HEK293 (cell line): ENCODE measurements around the gene ZER1.

ENCODE experiments used
- IKZF3 ChIP-seq: fragments of 450-650 bp; IDR thresholded peaks from 2 replicates; pipeline ENCODE4 v1.5.0; 2018; ENCODE audit warnings: missing biosample characterization, mild to moderate bottlenecking, missing genetic modification characterization, moderate library complexity
- KLF1 ChIP-seq: fragments of 450-650 bp; formaldehyde crosslinking; IDR thresholded peaks from 2 replicates; pipeline ENCODE4 v1.5.1; 2016; ENCODE audit warnings: missing biosample characterization, missing genetic modification characterization
- KLF16 ChIP-seq: fragments of 450-650 bp; formaldehyde crosslinking; IDR thresholded peaks from 2 replicates; pipeline ENCODE4 v1.5.1; 2017; ENCODE audit warnings: missing biosample characterization, missing genetic modification characterization
- KLF8 ChIP-seq: fragments of 450-650 bp; formaldehyde crosslinking; IDR thresholded peaks from 2 replicates; pipeline ENCODE4 v1.5.1; 2016; ENCODE audit warnings: missing biosample characterization, missing genetic modification characterization
- MEIS1 ChIP-seq: sonication (generic); formaldehyde crosslinking; IDR thresholded peaks from 2 replicates; pipeline ENCODE4 v1.8.1; 2022; ENCODE audit warnings: missing genetic modification reagents, mild to moderate bottlenecking, borderline replicate concordance
- SP7 ChIP-seq: fragments of 450-650 bp; formaldehyde crosslinking; IDR thresholded peaks from 2 replicates; pipeline ENCODE4 v1.5.1; 2016; ENCODE audit warnings: missing biosample characterization, missing genetic modification characterization
- ZBTB17 ChIP-seq: fragments of 450-650 bp; formaldehyde crosslinking; IDR thresholded peaks from 2 replicates; pipeline ENCODE4 v1.5.1; 2016; ENCODE audit warnings: missing biosample characterization, missing genetic modification characterization
- ZNF133 ChIP-seq: fragments of 450-650 bp; formaldehyde crosslinking; IDR thresholded peaks from 2 replicates; pipeline ENCODE4 v1.5.1; 2016; ENCODE audit warnings: missing biosample characterization, missing genetic modification characterization
- ZNF146 ChIP-seq: fragments of 450-650 bp; formaldehyde crosslinking; IDR thresholded peaks from 2 replicates; pipeline ENCODE4 v1.5.1; 2016; ENCODE audit warnings: missing biosample characterization, missing genetic modification characterization
- ZNF155 ChIP-seq: fragments of 450-650 bp; formaldehyde crosslinking; IDR thresholded peaks from 2 replicates; pipeline ENCODE4 v1.5.1; 2016; ENCODE audit warnings: missing biosample characterization, missing genetic modification characterization
- ZNF335 ChIP-seq: fragments of 450-650 bp; formaldehyde crosslinking; conservative IDR thresholded peaks from 2 replicates; pipeline ENCODE4 v1.5.1; 2016; ENCODE audit warnings: missing biosample characterization, missing genetic modification characterization
- ZNF585B ChIP-seq: fragments of 450-650 bp; formaldehyde crosslinking; IDR thresholded peaks from 2 replicates; pipeline ENCODE4 v1.5.1; 2016; ENCODE audit warnings: missing biosample characterization, missing genetic modification characterization
- ZNF623 ChIP-seq: fragments of 450-650 bp; formaldehyde crosslinking; IDR thresholded peaks from 2 replicates; pipeline ENCODE4 v1.5.1; 2016; ENCODE audit warnings: missing biosample characterization, missing genetic modification characterization
- ZNF677 ChIP-seq: fragments of 450-650 bp; IDR thresholded peaks from 2 replicates; pipeline ENCODE4 v1.5.0; 2018; ENCODE audit warnings: missing biosample characterization, mild to moderate bottlenecking, missing genetic modification characterization, moderate library complexity
- ZNF785 ChIP-seq: fragments of 450-650 bp; formaldehyde crosslinking; IDR thresholded peaks from 2 replicates; pipeline ENCODE4 v1.5.1; 2016; ENCODE audit warnings: missing biosample characterization, missing genetic modification characterization
- ZNF843 ChIP-seq: fragments of 450-650 bp; formaldehyde crosslinking; IDR thresholded peaks from 2 replicates; pipeline ENCODE4 v1.5.1; 2016; ENCODE audit warnings: missing biosample characterization, missing genetic modification characterization
- ZSCAN30 ChIP-seq: fragments of 450-650 bp; IDR thresholded peaks from 2 replicates; pipeline ENCODE4 v1.5.1; 2018; ENCODE audit warnings: missing biosample characterization, mild to moderate bottlenecking, missing genetic modification characterization, moderate library complexity
- TF ChIP-seq, protein P1 (sequence below): fragments of 450-650 bp; formaldehyde crosslinking; IDR thresholded peaks from 2 replicates; pipeline ENCODE4 v1.5.1; 2016; ENCODE audit warnings: missing biosample characterization, missing genetic modification characterization
- TF ChIP-seq, protein P2 (sequence below): fragments of 450-650 bp; formaldehyde crosslinking; IDR thresholded peaks from 2 replicates; pipeline ENCODE4 v1.5.0; 2017; ENCODE audit warnings: missing biosample characterization, missing genetic modification characterization, borderline replicate concordance
- TF ChIP-seq, protein P3 (sequence below): fragments of 450-650 bp; formaldehyde crosslinking; IDR thresholded peaks from 2 replicates; pipeline ENCODE4 v1.5.1; 2016; ENCODE audit warnings: missing biosample characterization, missing genetic modification characterization
- TF ChIP-seq, protein P4 (sequence below): fragments of 450-650 bp; formaldehyde crosslinking; IDR thresholded peaks from 2 replicates; pipeline ENCODE4 v1.5.1; 2016; ENCODE audit warnings: missing biosample characterization, missing genetic modification characterization
- TF ChIP-seq, protein P5 (sequence below): fragments of 450-650 bp; formaldehyde crosslinking; IDR thresholded peaks from 2 replicates; pipeline ENCODE4 v1.5.1; 2017; ENCODE audit warnings: missing biosample characterization, missing genetic modification characterization
- TF ChIP-seq, protein P6 (sequence below): fragments of 450-650 bp; formaldehyde crosslinking; IDR thresholded peaks from 2 replicates; pipeline ENCODE4 v1.5.1; 2016; ENCODE audit warnings: missing biosample characterization, missing genetic modification characterization
- TF ChIP-seq, protein P7 (sequence below): fragments of 450-650 bp; formaldehyde crosslinking; IDR thresholded peaks from 2 replicates; pipeline ENCODE4 v1.5.1; 2016; ENCODE audit warnings: missing biosample characterization, missing genetic modification characterization
- TF ChIP-seq, protein P8 (sequence below): fragments of 450-650 bp; formaldehyde crosslinking; IDR thresholded peaks from 2 replicates; pipeline ENCODE4 v1.5.1; 2016; ENCODE audit warnings: missing biosample characterization, missing genetic modification characterization

The ZER1 gene

DNA sequence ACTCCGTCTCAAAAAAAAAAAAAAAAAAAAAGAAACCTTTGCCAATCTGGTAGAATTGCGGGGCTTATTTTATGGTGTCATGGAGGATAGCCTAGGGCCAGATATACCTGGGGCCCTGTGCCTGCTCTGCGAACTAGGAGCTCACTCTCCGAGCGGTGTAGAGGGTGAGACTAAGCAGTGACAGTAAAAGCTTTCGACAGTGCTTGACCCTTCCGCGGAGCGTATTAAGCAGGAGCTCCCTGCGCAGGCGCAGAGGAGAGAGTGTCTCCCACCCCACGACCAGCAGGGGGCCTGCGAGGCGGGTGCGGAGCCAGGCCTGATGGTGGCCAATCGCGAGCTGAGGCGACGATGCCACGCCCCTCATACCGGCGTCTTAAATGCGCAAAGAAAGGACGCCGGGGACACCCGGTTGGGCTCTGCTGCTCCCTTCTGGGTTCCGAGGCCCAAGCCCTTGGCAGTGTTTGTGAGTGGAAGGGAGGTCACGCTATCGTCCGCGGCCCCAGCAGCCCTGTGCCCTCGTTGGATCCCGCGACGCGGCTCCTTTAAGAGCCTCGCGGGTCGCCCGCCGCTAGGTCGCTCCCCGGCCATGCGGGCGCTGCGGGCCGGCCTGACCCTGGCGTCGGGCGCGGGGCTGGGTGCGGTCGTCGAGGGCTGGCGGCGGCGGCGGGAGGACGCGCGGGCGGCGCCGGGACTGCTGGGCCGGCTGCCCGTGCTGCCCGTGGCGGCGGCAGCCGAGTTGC lies 46.5 kb upstream of the ZER1 start, which contains the start of gene ENDOG (continued):
- TF ChIP-seq, protein P1, sequence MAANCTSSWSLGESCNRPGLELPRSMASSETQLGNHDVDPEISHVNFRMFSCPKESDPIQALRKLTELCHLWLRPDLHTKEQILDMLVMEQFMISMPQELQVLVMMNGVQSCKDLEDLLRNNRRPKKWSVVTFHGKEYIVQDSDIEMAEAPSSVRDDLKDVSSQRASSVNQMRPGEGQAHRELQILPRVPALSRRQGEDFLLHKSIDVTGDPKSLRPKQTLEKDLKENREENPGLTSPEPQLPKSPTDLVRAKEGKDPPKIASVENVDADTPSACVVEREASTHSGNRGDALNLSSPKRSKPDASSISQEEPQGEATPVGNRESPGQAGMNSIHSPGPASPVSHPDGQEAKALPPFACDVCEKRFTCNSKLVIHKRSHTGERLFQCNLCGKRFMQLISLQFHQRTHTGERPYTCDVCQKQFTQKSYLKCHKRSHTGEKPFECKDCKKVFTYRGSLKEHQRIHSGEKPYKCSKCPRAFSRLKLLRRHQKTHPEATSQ (tag by site-specific recombination), result no peak
- TF ChIP-seq ZNF155 (tag by site-specific recombination) (no peak), ZNF677 (0 out of 2 replicates have a peak, but pooled peaks have one; percentile 25), ZNF785 (no peak), ZNF585B (tag by site-specific recombination) (no peak), KLF8 (peak; percentile 88), KLF16 (tag by site-specific recombination) (peak; percentile 66), SP7 (peak; percentile 46), ZNF335 (tag by site-specific recombination) (peak; percentile 52), MEIS1 (CRISPR knock-in tag) (no peak), ZBTB17 (peak; percentile 97), ZNF843 (tag by site-specific recombination) (0 out of 2 replicates have a peak, but pooled peaks have one; percentile 20), ZNF146 (tag by site-specific recombination) (no peak), ZNF623 (tag by site-specific recombination) (no peak), ZSCAN30 (tag by site-specific recombination) (no peak), ZNF133 (tag by site-specific recombination) (no peak), KLF1 (peak; percentile 56; the same call in 1 of the 2 replicates), IKZF3 (no peak)
- TF ChIP-seq, protein P2, sequence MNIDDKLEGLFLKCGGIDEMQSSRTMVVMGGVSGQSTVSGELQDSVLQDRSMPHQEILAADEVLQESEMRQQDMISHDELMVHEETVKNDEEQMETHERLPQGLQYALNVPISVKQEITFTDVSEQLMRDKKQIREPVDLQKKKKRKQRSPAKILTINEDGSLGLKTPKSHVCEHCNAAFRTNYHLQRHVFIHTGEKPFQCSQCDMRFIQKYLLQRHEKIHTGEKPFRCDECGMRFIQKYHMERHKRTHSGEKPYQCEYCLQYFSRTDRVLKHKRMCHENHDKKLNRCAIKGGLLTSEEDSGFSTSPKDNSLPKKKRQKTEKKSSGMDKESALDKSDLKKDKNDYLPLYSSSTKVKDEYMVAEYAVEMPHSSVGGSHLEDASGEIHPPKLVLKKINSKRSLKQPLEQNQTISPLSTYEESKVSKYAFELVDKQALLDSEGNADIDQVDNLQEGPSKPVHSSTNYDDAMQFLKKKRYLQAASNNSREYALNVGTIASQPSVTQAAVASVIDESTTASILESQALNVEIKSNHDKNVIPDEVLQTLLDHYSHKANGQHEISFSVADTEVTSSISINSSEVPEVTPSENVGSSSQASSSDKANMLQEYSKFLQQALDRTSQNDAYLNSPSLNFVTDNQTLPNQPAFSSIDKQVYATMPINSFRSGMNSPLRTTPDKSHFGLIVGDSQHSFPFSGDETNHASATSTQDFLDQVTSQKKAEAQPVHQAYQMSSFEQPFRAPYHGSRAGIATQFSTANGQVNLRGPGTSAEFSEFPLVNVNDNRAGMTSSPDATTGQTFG, result no peak
- TF ChIP-seq, protein P3, sequence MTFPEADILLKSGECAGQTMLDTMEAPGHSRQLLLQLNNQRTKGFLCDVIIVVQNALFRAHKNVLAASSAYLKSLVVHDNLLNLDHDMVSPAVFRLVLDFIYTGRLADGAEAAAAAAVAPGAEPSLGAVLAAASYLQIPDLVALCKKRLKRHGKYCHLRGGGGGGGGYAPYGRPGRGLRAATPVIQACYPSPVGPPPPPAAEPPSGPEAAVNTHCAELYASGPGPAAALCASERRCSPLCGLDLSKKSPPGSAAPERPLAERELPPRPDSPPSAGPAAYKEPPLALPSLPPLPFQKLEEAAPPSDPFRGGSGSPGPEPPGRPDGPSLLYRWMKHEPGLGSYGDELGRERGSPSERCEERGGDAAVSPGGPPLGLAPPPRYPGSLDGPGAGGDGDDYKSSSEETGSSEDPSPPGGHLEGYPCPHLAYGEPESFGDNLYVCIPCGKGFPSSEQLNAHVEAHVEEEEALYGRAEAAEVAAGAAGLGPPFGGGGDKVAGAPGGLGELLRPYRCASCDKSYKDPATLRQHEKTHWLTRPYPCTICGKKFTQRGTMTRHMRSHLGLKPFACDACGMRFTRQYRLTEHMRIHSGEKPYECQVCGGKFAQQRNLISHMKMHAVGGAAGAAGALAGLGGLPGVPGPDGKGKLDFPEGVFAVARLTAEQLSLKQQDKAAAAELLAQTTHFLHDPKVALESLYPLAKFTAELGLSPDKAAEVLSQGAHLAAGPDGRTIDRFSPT (tag by site-specific recombination), result no peak
- TF ChIP-seq, protein P4, sequence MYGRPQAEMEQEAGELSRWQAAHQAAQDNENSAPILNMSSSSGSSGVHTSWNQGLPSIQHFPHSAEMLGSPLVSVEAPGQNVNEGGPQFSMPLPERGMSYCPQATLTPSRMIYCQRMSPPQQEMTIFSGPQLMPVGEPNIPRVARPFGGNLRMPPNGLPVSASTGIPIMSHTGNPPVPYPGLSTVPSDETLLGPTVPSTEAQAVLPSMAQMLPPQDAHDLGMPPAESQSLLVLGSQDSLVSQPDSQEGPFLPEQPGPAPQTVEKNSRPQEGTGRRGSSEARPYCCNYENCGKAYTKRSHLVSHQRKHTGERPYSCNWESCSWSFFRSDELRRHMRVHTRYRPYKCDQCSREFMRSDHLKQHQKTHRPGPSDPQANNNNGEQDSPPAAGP (tag by site-specific recombination), result peak; percentile 50
- TF ChIP-seq, protein P5, sequence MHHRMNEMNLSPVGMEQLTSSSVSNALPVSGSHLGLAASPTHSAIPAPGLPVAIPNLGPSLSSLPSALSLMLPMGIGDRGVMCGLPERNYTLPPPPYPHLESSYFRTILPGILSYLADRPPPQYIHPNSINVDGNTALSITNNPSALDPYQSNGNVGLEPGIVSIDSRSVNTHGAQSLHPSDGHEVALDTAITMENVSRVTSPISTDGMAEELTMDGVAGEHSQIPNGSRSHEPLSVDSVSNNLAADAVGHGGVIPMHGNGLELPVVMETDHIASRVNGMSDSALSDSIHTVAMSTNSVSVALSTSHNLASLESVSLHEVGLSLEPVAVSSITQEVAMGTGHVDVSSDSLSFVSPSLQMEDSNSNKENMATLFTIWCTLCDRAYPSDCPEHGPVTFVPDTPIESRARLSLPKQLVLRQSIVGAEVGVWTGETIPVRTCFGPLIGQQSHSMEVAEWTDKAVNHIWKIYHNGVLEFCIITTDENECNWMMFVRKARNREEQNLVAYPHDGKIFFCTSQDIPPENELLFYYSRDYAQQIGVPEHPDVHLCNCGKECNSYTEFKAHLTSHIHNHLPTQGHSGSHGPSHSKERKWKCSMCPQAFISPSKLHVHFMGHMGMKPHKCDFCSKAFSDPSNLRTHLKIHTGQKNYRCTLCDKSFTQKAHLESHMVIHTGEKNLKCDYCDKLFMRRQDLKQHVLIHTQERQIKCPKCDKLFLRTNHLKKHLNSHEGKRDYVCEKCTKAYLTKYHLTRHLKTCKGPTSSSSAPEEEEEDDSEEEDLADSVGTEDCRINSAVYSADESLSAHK (tag by site-specific recombination), result no peak
- TF ChIP-seq, protein P6, sequence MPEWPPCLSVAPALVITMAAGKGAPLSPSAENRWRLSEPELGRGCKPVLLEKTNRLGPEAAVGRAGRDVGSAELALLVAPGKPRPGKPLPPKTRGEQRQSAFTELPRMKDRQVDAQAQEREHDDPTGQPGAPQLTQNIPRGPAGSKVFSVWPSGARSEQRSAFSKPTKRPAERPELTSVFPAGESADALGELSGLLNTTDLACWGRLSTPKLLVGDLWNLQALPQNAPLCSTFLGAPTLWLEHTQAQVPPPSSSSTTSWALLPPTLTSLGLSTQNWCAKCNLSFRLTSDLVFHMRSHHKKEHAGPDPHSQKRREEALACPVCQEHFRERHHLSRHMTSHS (tag by site-specific recombination), result no peak
- TF ChIP-seq, protein P7, sequence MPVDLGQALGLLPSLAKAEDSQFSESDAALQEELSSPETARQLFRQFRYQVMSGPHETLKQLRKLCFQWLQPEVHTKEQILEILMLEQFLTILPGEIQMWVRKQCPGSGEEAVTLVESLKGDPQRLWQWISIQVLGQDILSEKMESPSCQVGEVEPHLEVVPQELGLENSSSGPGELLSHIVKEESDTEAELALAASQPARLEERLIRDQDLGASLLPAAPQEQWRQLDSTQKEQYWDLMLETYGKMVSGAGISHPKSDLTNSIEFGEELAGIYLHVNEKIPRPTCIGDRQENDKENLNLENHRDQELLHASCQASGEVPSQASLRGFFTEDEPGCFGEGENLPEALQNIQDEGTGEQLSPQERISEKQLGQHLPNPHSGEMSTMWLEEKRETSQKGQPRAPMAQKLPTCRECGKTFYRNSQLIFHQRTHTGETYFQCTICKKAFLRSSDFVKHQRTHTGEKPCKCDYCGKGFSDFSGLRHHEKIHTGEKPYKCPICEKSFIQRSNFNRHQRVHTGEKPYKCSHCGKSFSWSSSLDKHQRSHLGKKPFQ (tag by site-specific recombination), result no peak
- TF ChIP-seq, protein P8, sequence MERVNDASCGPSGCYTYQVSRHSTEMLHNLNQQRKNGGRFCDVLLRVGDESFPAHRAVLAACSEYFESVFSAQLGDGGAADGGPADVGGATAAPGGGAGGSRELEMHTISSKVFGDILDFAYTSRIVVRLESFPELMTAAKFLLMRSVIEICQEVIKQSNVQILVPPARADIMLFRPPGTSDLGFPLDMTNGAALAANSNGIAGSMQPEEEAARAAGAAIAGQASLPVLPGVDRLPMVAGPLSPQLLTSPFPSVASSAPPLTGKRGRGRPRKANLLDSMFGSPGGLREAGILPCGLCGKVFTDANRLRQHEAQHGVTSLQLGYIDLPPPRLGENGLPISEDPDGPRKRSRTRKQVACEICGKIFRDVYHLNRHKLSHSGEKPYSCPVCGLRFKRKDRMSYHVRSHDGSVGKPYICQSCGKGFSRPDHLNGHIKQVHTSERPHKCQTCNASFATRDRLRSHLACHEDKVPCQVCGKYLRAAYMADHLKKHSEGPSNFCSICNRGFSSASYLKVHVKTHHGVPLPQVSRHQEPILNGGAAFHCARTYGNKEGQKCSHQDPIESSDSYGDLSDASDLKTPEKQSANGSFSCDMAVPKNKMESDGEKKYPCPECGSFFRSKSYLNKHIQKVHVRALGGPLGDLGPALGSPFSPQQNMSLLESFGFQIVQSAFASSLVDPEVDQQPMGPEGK (tag by site-specific recombination), result peak; percentile 39; the same call in 1 of the 2 replicates
